ENCODE measurements around the gene PICK1.

DNA sequence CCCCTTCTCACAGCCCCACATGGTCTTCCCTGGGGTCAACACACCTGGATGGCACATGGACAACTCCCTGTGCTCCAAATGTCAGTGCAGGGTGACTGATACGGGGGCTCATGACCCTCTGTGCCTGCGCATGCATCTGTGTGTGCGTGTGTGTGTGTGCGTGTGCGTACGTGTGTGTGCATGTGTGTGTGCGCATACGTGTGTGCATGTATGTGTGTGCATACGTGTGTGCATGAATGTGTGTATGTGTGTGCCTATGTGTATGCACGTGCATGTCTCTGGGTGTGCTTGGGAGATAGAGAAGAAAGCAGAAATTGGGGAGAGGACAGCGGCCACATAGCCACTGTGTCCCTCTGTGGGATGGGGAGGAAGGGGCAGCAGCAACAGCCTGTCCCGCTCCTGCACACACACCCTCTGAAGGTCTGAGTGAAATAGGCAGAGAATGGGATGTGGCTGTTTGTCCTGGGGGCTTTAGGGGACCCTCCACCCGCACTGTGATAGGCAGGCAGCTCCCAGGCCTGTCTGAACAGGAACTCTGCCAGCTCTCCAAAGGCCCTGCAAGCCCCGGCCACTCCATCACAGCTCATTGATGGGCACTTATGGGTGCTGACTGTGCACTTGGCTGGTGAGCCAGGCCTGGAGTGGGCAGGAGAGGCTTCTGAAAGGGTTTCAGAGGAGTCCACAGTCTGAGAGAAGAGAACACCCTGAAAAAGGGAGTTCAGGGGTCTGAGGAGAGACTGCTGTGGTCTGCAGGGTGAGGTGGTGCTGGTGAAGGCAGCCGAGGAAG is 28.7 kb upstream of the PICK1 start:
- TF ChIP-seq, protein P1, sequence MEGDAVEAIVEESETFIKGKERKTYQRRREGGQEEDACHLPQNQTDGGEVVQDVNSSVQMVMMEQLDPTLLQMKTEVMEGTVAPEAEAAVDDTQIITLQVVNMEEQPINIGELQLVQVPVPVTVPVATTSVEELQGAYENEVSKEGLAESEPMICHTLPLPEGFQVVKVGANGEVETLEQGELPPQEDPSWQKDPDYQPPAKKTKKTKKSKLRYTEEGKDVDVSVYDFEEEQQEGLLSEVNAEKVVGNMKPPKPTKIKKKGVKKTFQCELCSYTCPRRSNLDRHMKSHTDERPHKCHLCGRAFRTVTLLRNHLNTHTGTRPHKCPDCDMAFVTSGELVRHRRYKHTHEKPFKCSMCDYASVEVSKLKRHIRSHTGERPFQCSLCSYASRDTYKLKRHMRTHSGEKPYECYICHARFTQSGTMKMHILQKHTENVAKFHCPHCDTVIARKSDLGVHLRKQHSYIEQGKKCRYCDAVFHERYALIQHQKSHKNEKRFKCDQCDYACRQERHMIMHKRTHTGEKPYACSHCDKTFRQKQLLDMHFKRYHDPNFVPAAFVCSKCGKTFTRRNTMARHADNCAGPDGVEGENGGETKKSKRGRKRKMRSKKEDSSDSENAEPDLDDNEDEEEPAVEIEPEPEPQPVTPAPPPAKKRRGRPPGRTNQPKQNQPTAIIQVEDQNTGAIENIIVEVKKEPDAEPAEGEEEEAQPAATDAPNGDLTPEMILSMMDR (IDR thresholded peaks at IDR 0.05): no peak
- no peak for TF ChIP-seq POLR2A (IDR thresholded peaks at IDR 0.05)
